Embryonic facial prominence (tissue), 1 donor: ENCODE results near the gene LMF1.

ENCODE experiments used
- DNase-seq: peaks from one replicate; pipeline ENCODE4 v3.0.0-alpha.2; 2016; ENCODE audit errors: extremely low spot score

LMF1 gene

GRCh38 chr16:881219-882097 is 89.3 kb downstream of the LMF1 start:
- no peak for DNase-seq

DNA sequence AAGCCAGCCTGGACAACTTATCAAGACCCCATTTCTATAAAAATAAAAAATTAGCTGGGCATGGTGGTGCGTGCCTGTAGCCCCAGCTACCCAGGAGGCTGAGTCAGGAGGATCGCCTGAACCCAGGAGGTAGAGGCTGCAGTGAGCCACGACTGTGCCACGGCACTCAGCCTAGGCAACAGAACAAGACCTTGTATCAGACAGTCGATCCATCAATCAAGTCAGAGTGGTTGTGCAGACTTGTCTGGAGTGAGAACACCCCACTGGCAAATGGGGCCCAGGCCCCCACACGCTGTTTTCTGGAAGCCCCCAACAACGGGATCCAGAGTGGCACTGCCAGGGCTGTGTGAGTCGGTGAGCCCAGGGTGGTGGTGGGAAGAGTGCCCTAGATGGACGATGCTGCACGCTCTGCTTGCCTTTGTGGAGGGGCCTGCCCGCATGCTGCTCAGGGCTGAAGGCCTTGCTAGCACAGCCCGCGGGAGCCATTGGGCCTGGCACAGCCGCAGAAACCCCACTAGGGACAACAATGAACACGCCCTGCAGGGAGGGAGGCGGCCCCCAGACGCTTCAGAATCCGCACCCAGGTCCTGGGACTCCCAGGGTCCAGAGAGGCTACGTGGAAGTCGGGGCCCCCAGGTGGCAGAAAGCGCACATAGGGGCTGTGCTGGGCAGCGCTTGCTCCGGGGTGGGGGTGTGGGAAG is 90.2 kb downstream of the LMF1 start:
- no peak for DNase-seq

DNA sequence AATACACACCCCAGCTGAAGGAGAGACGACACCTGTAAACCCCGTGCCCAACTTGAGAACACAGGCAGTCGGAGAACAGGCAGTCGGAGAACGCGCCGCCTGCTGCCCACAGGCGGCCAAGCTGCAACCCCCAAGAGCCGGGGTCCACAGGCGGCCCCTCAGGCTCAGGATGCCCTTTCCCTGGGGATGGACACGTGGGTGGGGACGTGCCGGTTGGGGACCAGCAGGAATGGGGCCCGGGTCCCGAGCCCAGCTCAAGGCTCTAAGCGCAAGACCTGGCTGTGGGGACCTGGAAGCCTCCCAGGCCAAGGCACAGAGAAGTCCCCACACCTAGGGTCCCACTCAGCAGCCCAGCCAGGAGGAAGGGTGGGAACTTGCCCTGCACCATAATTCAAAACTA is 90.8 kb downstream of the LMF1 start:
- no peak for DNase-seq

DNA sequence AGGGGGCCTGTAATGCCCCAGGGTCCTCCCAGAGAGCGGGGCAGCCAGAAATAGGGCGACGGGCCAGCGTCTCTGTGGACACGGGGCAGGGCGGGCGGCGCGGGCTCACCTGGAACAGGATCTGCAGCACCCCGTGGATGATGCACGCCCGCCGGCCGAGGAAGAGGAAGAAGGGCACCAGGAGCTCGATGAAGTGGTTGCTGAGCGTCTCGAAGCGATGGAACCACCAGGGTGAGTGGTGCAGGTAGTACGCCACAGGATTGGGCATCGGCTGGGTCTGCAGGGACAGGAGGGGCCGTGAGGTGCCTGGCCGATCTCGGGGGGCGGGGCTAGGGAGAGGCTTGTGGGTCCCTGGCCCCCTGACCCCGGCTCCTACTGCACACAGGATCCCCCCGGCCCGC is 91.3 kb downstream of the LMF1 start:
- no peak for DNase-seq

- no peak for DNase-seq
Measured at GRCh38 chr16:878886-879285, 91.9 kb downstream of the LMF1 start.

- no peak for DNase-seq
Measured at GRCh38 chr16:878072-878784, 92.6 kb downstream of the LMF1 start.

GRCh38 chr16:877242-878071 is 93.3 kb downstream of the LMF1 start:
- no peak for DNase-seq

GRCh38 chr16:876523-877241 is 94.1 kb downstream of the LMF1 start:
- DNase-seq: no peak

- no peak for DNase-seq
Measured at GRCh38 chr16:876041-876335, 94.8 kb downstream of the LMF1 start.

- no peak for DNase-seq
Measured at GRCh38 chr16:875182-876040, 95.4 kb downstream of the LMF1 start.

DNA sequence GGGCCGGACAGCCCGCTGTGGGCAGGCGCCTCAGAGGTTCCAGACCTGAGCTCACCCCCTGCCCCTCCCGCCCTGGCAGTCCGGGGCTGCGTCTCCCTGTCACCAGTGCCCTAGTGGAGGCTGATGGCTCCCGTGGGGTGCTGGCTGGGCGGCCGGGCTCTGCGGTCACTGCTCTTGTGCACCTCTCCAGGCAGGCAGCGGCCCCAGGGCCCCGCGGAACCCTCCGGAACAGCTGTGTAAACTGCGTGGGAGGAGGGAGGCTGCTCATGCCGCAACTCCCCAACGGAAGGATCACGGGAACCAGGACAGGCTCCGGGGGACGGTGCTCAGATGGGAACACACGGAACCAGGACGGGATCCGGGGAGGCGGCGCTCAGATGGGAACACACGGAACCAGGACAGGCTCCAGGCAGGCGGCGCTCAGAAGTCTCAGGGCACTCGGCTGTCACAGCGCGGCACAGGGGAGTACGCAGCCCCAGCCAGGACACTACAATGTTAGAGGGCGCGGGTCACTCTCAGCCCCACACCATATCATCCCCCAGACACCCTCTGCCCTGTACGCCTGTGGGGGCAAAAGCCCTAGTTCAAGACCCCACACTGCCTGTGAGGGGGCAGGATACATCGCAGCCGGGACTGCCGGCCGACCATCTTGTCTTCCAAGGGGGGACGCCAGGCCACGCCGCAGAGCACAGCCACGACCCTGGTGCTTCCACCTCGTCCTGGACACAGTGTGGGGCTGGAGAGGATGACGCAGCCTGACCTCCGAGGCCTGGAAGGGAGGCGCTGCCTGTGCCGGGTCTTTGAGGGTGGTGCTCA is 96.2 kb downstream of the LMF1 start:
- DNase-seq: no peak

DNA sequence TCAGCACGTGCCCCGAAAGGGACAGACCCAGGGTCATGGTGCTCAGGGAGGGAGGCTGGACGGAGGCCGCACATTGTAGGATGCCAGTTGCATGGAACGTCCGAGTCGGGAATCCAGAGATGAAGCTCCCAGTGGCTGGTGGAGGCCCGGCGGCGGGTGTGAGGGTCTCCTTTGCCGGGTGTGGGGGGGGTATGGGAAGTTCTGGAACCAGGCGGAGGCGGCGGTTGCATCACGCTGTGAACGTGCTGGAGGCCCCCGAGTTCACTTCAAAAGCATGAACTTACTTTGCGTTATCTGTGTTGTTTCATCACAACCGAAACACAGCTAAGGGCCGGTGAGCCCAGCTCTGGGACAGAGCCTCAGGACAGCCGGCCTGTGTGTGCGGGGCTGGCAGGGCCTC is 96.9 kb downstream of the LMF1 start:
- DNase-seq: no peak

- DNase-seq: no peak
Measured at GRCh38 chr16:873243-873661, 97.5 kb downstream of the LMF1 start.

DNA sequence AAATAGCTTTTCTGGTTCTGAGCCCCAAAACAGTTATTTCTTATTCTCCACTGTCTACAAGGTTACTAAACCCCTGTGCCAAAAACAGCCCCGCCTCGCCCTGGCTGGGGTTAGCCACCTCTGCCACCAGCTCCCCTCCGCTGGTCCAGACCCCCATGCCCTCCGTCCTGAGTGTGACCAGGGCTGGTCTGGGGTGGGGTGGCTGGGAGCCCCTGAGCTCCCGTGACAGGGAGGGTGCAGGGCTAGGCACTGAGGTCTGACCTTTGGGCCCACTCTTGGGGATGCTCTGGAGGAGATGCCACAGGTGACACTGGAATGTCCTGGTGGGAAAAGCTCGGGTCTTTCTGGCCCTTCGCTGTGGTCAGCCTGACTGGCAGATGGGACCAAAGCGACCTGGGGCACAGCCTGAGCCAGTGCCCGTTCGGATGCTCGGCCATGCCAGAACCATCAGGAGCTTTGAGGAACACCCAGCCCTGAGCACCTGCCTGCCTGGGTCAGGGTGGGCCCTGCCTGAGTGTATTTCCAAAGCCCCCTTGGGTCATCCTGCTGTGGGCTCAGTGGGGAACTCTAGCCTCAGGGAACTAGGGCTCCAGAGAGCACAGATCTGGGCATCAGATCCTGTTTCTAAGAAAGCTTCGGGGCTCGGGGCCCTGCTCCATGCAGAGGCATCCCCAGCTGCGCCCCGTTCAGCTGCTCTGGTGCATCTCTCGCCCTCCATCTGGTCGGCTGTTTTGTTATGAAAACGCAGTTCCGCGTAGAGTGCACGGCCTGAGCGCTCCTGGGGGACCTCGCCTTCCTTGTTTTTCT is 98.1 kb downstream of the LMF1 start:
- no peak for DNase-seq

DNA sequence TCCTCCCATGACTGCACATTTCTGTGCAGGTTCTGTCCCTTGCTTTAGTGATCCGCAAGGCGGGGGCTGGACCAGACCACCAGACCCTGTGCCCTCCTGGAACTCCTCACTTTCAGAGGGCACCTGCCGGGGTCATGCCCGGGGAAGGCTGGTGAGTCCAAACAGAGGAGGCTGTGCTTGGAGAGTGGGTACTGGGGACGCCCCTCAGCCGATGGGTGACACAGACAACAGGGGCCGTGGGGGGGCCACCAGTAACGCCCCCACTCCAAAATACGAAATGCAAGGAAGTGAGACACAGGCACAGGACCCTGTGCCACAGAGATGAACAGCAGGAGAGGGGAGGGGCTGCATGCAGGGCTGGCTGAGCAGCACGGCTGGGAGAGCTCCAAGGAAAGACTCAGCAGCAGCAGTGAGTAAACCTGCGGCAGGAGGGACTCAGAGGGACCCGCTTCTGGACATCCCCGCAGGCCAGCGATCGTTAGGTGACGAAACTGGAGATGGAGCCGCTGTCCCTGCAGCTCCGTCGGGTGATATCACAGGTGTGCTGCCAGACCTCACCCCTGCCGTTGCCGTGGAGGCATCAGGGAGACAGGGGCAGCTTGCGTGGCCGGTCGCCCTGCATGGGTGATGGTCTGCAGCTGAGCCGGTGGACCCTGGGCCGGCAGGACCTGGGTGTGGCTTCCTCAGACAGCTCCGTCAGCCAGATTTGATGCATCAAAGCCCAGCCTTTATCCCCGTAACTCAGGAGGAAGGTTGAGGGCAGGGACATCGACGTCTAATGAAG is 99.0 kb downstream of the LMF1 start:
- no peak for DNase-seq

DNA sequence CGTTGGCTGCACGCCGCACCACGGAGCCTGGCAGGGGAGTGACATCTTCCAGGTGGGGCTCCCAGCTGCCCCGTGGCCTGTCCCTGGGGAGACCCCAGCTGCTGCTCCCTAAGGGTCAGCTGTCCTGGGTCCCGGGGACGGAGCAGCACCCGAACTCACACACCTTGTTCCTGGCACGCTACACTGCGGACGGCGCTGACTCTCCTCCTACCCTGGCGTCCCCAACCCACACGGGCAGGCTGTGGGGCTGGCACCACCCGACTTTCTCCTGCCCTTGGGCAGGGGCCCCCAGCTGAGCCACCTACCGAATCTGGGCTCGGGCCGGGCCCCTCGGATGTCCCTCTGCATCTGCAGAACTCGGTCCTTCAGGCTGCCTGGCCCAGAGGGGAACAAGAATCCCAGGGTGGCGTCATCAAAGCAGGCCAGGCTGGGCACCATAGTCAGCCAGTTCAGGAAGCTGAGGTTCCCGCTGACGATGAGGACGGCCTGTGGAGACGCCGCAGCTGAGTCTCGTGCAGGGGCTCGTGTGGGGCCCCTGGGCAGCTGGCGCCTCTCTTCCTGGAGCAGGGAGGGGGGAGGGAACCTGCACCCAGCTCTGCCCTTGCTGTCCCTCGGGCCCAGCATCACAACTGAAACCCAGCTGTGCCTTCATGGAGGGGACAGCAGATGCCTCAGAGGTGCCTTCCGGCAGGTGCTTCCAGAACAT is 99.8 kb downstream of the LMF1 start:
- DNase-seq: no peak
